ENCODE measurements around the gene RTRAF. TPM values are rescaled to one million over a fixed set of nuclear protein-coding genes. Genes with fewer than 3 reads are reported as not detected.
A peak's percentile ranks its signal among the peaks of the same experiment; 100 is the strongest.

Gene RTRAF
- total and polyA plus RNA-seq, 9 donors: 152 to 290 (median 237) TPM

DNA sequence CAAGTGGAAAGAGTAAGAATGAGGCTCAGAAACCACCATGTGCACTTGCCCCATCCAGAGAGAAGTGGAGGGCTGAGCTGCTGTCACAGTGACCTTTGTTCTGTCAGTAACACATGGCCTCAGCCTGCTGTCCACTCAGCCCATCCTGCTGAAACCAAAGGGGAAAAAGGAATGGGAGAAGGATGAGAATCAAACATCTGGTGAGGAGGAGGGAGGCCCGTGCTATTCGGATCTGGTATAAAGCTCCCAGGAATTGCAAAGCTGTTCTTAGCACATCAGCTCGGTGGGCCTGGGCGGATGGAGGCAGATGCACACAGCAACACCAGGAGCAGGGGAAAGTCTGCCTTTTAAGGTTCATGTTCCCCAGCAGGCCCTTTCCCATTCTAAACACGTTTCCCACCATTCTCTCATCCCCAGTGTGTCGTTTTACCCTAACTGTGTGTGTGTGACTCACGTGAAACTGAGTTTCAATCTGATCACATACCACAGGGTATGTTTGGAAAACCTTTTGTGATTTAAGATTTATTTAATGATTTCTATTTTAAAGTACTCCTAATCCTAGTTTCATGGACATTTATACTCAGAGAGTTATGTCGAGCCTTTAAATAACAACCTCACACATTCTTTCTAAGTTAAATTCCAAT lies 36.8 kb downstream of the RTRAF start:
- peaks cover 33% of the 10 kb centered on the region for H3K4me1 ChIP-seq (ENCODE audit: control insufficient read depth, insufficient read depth, low read length)
- peak overlapping the region; percentile 1 for H3K27ac ChIP-seq (ENCODE audit: low read length)
- 52% methylated on average over 4 of the region's 8 CpGs for WGBS (ENCODE audit: insufficient coverage)
- peaks cover 3% of the 10 kb centered on the region for H3K9me3 ChIP-seq (replicated peaks; ENCODE audit: control insufficient read depth, low read depth, low read length)
- peak; percentile 80 for DNase-seq
- H3K27me3 ChIP-seq (ENCODE audit: control insufficient read depth, insufficient read depth, low read length): no peaks in the 10 kb centered on the region
- H3K4me3 ChIP-seq (ENCODE audit: low read length): no peak overlapping the region
- peaks cover 11% of the 10 kb centered on the region for H3K36me3 ChIP-seq (ENCODE audit: control insufficient read depth, insufficient read depth, low read length)

DNA sequence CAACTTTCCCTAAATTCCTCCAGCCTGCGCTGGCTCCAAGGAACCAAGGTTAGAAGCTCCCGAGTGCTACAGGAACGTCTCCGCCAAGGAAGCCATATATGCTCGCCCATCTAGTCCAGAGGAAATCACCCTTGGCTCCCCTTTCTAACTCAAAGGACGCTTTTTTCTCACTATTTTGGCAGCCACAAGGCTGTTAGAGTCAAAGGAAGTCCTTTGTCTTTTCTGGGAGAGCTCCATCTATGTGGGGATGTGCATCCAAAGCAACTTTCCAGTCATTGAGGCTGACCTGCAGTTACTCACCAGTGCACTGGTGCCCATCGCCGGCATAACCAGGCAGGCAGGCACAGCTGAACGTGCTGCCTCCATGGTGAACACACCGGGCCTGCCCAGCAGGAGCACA lies 37.6 kb downstream of the RTRAF start:
- H3K9me3 ChIP-seq (replicated peaks; ENCODE audit: control insufficient read depth, low read depth, low read length): peaks cover 3% of the 10 kb centered on the region
- no peak overlapping the region for H3K4me3 ChIP-seq (ENCODE audit: low read length)
- DNase-seq: peak; percentile 92
- 69% methylated on average over 4 of the region's 10 CpGs for WGBS (ENCODE audit: insufficient coverage)
- H3K36me3 ChIP-seq (ENCODE audit: control insufficient read depth, insufficient read depth, low read length): peaks cover 11% of the 10 kb centered on the region
- no peaks in the 10 kb centered on the region for H3K27me3 ChIP-seq (ENCODE audit: control insufficient read depth, insufficient read depth, low read length)
- H3K27ac ChIP-seq (ENCODE audit: low read length): peak overlapping the region; percentile 38
- peaks cover 31% of the 10 kb centered on the region for H3K4me1 ChIP-seq (ENCODE audit: control insufficient read depth, insufficient read depth, low read length)

DNA sequence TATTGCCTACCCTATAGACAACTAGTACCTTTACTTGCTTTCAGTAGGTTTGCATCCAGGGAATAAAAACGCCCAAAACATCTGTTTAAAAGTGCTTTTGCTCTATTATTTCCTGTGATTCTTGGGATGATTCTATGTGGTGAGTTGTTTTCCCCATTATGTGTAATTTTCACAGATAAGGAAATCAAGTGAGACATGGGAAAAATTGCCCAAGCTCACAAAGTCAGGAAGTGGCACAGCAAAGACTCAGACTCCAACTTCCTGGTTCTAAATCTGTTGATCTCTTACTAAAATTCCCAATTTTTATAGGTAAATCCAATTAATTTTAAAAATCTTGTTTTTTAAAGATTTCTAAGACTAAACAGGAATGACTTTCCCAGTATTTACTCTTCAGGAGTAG lies 40.5 kb downstream of the RTRAF start:
- H3K27ac ChIP-seq (ENCODE audit: low read length): no peak overlapping the region
- no peaks in the 10 kb centered on the region for H3K27me3 ChIP-seq (ENCODE audit: control insufficient read depth, insufficient read depth, low read length)
- H3K9me3 ChIP-seq (replicated peaks; ENCODE audit: control insufficient read depth, low read depth, low read length): no peaks in the 10 kb centered on the region
- no peak overlapping the region for H3K4me3 ChIP-seq (ENCODE audit: low read length)
- peaks cover 11% of the 10 kb centered on the region for H3K36me3 ChIP-seq (ENCODE audit: control insufficient read depth, insufficient read depth, low read length)
- peaks cover 25% of the 10 kb centered on the region for H3K4me1 ChIP-seq (ENCODE audit: control insufficient read depth, insufficient read depth, low read length)
- no peak for DNase-seq
- no CpG with 5 or more reads among the region's 1 CpG for WGBS (ENCODE audit: insufficient coverage)

DNA sequence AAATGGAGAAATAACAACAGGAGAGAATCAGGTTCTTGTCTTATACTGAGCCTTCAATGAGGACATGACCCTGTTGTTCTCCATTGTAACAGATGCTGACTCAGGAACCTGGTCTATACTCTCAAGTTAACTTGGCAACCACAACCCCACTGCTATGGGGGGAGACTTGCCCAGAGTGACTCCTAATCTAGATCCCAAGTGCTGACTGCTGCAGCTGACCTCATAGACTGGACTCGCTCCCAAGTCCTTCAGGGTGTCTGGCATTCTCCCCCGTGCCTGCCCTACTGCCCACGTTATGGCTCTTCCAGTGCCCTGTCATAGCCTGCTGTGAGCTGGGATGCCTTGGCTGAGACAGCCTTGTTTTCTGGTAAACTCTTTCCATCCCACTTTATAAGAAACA lies 42.4 kb downstream of the RTRAF start:
- no peaks in the 10 kb centered on the region for H3K27me3 ChIP-seq (ENCODE audit: control insufficient read depth, insufficient read depth, low read length)
- peak; percentile 70 for DNase-seq
- 71% methylated on average over 3 of the region's 3 CpGs for WGBS (ENCODE audit: insufficient coverage)
- H3K4me3 ChIP-seq (ENCODE audit: low read length): no peak overlapping the region
- H3K9me3 ChIP-seq (replicated peaks; ENCODE audit: control insufficient read depth, low read depth, low read length): no peaks in the 10 kb centered on the region
- H3K27ac ChIP-seq (ENCODE audit: low read length): peak overlapping the region; percentile 15
- peaks cover 18% of the 10 kb centered on the region for H3K4me1 ChIP-seq (ENCODE audit: control insufficient read depth, insufficient read depth, low read length)
- H3K36me3 ChIP-seq (ENCODE audit: control insufficient read depth, insufficient read depth, low read length): peaks cover 9% of the 10 kb centered on the region

DNA sequence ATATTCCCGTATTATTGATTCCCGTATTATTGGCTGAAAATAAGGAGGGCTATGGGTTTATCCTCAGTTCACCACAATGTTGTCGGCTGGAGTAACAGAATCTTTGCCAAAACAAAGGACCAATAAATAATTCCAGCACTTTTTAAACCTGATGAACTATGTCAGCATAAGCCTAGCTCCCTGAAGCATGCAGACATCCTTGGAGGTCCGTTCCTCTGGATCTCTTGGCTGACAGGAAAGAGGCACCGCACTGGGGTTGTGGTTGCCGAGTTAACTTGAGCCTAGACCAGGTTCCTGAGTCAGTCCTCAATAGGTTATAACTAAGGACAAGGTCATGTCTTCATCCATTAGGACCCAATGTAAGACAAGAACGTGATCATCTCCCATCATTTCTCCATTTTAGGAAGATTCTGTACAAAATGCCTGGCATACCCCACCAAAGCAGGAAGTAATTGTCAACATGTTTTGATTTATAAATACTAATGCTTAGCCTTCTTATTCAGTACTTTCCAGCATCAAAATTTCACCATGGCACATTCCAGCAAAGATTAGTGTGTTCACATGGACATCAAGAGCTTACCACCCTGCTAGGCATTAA lies 43.0 kb downstream of the RTRAF start:
- peaks cover 13% of the 10 kb centered on the region for H3K4me1 ChIP-seq (ENCODE audit: control insufficient read depth, insufficient read depth, low read length)
- H3K4me3 ChIP-seq (ENCODE audit: low read length): no peak overlapping the region
- peaks cover 8% of the 10 kb centered on the region for H3K36me3 ChIP-seq (ENCODE audit: control insufficient read depth, insufficient read depth, low read length)
- peak; percentile 78 for DNase-seq
- 33% methylated on average over 3 of the region's 7 CpGs for WGBS (ENCODE audit: insufficient coverage)
- H3K27ac ChIP-seq (ENCODE audit: low read length): peak overlapping the region; percentile 15
- H3K27me3 ChIP-seq (ENCODE audit: control insufficient read depth, insufficient read depth, low read length): no peaks in the 10 kb centered on the region
- H3K9me3 ChIP-seq (replicated peaks; ENCODE audit: control insufficient read depth, low read depth, low read length): no peaks in the 10 kb centered on the region

DNA sequence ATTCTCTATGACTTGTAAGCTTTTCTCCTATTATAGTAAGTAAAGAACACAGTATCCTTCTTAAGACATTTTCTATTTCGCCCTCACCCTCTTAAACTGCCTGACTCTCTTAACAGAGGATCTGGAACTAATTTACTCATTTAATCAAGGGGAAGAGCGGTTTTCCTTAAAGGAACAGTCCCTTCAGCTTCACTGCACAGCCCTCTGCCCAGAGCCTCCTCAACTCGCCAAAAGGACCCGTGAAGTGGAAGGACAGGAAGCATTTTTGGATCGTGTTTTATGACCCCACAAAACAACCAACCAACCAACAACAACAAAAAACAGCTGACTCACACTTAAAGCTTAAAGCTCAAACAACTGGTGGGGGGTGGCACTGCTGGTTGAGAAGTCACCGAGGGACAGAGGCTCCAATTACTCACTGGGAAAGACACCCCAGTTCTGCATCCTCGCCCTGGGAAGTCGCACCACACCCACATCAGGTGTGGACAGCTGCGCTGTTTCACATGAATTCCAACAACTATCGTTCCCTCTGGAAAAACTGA lies 43.8 kb downstream of the RTRAF start:
- H3K4me3 ChIP-seq (ENCODE audit: low read length): no peak overlapping the region
- H3K27ac ChIP-seq (ENCODE audit: low read length): peak overlapping the region; percentile 60
- peaks cover 13% of the 10 kb centered on the region for H3K4me1 ChIP-seq (ENCODE audit: control insufficient read depth, insufficient read depth, low read length)
- no peaks in the 10 kb centered on the region for H3K27me3 ChIP-seq (ENCODE audit: control insufficient read depth, insufficient read depth, low read length)
- 23% methylated on average over 3 of the region's 10 CpGs for WGBS (ENCODE audit: insufficient coverage)
- H3K9me3 ChIP-seq (replicated peaks; ENCODE audit: control insufficient read depth, low read depth, low read length): no peaks in the 10 kb centered on the region
- DNase-seq: peak; percentile 71
- H3K36me3 ChIP-seq (ENCODE audit: control insufficient read depth, insufficient read depth, low read length): peaks cover 9% of the 10 kb centered on the region

DNA sequence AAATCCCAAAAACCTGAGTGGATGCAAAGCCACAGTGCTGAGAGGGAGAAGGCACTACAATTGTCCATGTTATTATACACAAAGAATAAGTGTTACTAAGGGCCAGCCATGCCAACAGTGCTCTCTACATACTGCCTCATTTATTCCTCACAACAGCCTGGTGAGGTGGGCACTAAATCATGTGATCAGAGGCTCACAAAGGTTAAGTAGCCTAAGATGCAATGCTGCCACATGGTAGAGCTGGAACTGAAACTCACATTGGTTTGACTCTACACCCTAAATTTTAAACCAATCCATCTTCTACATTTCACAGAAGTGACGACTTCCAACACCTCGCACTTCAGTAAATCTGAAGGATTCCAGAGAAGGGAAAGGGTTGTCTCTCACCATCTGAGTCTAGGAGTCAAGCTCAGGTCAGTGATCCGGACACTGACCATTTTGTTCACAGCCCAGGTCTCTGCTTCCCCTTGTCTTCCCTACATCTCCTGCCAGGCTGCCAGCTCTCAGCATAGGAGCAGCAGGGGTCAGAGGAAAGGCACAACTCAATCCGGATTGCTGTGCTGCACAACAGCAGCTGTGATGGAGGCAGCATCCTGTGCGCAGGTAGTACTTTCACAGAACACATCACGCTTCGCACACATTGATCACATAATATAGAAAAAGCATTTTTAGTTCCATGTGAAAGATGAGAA lies 49.9 kb downstream of the RTRAF start:
- Histone ChIP-seq H3K4me3 (ENCODE audit: low read length) (no peak overlapping the region), H3K36me3 (ENCODE audit: control insufficient read depth, insufficient read depth, low read length) (peaks cover 15% of the 10 kb centered on the region), H3K27me3 (ENCODE audit: control insufficient read depth, insufficient read depth, low read length) (no peaks in the 10 kb centered on the region), H3K4me1 (ENCODE audit: control insufficient read depth, insufficient read depth, low read length) (no peaks in the 10 kb centered on the region), H3K9me3 (replicated peaks; ENCODE audit: control insufficient read depth, low read depth, low read length) (no peaks in the 10 kb centered on the region), H3K27ac (ENCODE audit: low read length) (no peak overlapping the region)
- WGBS (ENCODE audit: insufficient coverage): 70% methylated on average over 2 of the region's 7 CpGs
- no peak for DNase-seq

DNA sequence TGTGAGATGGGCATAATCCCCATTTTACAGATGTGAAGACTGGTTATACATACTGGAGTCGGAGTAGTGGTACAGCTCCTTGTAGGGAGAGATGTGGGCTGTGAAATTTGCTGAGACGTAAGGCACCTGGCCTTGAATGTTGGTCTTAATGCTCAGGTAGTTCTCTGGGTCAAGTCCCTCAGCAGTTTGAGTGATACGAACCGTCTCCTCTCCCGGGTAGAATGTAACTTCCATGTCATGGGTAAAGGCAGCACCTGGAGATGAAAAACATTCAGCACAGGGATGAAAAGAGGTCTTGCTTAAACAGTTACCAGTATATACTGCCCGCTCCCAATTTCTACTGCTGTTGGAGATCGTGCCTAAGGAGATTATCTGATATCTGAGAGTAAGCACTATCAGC lies 51.3 kb downstream of the RTRAF start:
- H3K27ac ChIP-seq (ENCODE audit: low read length): no peak overlapping the region
- H3K9me3 ChIP-seq (replicated peaks; ENCODE audit: control insufficient read depth, low read depth, low read length): no peaks in the 10 kb centered on the region
- H3K36me3 ChIP-seq (ENCODE audit: control insufficient read depth, insufficient read depth, low read length): peaks cover 15% of the 10 kb centered on the region
- DNase-seq: no peak
- WGBS (ENCODE audit: insufficient coverage): 86% methylated on average over 5 of the region's 7 CpGs
- H3K27me3 ChIP-seq (ENCODE audit: control insufficient read depth, insufficient read depth, low read length): no peaks in the 10 kb centered on the region
- H3K4me1 ChIP-seq (ENCODE audit: control insufficient read depth, insufficient read depth, low read length): no peaks in the 10 kb centered on the region
- H3K4me3 ChIP-seq (ENCODE audit: low read length): no peak overlapping the region

DNA sequence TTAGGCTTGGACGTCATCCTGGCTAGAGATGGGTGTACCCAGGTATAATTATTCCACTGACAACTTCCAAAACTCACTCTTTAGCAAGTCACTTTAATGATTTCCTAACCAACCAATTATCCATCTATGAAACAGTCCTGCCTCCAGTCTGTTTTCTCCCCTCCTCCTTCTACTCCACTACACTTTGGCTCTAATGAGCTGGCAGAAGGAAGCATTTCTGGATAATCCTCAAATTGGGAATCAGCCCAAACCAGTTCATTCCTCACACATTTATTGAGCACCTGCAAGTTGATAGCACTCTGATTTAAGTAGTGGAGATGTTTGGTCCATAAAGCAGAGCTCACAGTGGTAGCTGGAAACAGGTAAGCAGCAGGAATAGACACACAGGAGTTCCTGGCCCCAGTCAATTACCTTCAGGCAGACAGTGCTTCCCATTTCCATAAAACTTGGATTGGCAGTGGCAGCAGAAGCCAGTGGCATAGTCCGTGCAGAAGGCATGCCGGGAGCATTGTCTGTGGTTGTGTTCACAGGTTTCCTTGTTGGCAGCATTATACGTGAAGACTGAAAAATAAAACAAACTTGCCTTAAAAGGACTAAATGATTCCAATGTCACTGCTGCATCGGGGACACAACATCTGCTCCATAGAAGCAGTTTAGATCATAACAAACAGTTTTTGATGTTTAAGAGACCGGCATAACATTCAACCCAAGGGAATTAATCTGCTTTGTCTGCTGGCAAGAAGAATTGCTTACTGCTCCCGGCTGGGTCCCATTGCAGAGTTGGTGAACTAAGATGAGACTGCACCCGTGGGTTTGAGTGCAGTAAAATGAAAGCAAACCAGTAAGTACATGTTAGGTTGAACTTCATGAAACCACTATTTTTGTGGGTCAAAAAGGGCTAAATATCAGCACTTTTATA lies 53.3 kb downstream of the RTRAF start:
- DNase-seq: peak; percentile 54
- no peaks in the 10 kb centered on the region for H3K4me1 ChIP-seq (ENCODE audit: control insufficient read depth, insufficient read depth, low read length)
- peaks cover 13% of the 10 kb centered on the region for H3K36me3 ChIP-seq (ENCODE audit: control insufficient read depth, insufficient read depth, low read length)
- 21% methylated on average over 4 of the region's 8 CpGs for WGBS (ENCODE audit: insufficient coverage)
- H3K9me3 ChIP-seq (replicated peaks; ENCODE audit: control insufficient read depth, low read depth, low read length): no peaks in the 10 kb centered on the region
- no peak overlapping the region for H3K4me3 ChIP-seq (ENCODE audit: low read length)
- H3K27me3 ChIP-seq (ENCODE audit: control insufficient read depth, insufficient read depth, low read length): no peaks in the 10 kb centered on the region
- no peak overlapping the region for H3K27ac ChIP-seq (ENCODE audit: low read length)

Data from muscle of leg (tissue), 11 donors.